H1 (cell line): ENCODE measurements around the gene COL27A1. TPM values are rescaled to one million over a fixed set of nuclear protein-coding genes. Genes with fewer than 3 reads are reported as not detected.

Experiments
- CTCF ChIA-PET: fragments of 300-600 bp; sonication (Branson Sonifier 250); formaldehyde crosslinking; loops from one replicate; lab custom pipeline; 2021; ENCODE audit not compliant: partially characterized antibody; lab: Charles Lee
- POLR2A ChIA-PET: fragments of 300-600 bp; sonication (Branson Sonifier 250); formaldehyde crosslinking; loops from one replicate; lab custom pipeline; 2021; ENCODE audit warnings: inconsistent platforms; ENCODE audit not compliant: partially characterized antibody; lab: Charles Lee
- DNase-seq, 2 experiments: peaks; one replicate each; pipeline versions ENCODE4 v3.0.0 to v3.0.0-alpha.2; 2010 to 2022; ENCODE audit warnings: low spot score in 2 of 2, low read depth in 1 of 2, mixed read lengths in 1 of 2
- FAIRE-seq: peaks from 2 replicates; lab custom pipeline; 2011; peaks lifted over from hg19 to GRCh38; lab: Jason Lieb, UNC
- H2AFZ ChIP-seq: 2 replicates; pipeline ENCODE4 v1.8.1; 2012; ENCODE audit warnings: low read length, inconsistent platforms
- H2AK5ac ChIP-seq: 2 replicates; pipeline ENCODE4 v1.6.1; 2013; ENCODE audit warnings: low read depth, low read length
- H2BK120ac ChIP-seq: replicated peaks from 2 replicates; pipeline ENCODE3; 2013; ENCODE audit warnings: low read depth, low read length, inconsistent platforms
- H2BK12ac ChIP-seq: 2 replicates; pipeline ENCODE4 v1.6.1; 2013; ENCODE audit warnings: low read depth, low read length
- H2BK15ac ChIP-seq: 2 replicates; pipeline ENCODE4 v1.6.1; 2013; ENCODE audit warnings: low read length
- H2BK20ac ChIP-seq: 2 replicates; pipeline ENCODE4 v1.6.1; 2013; ENCODE audit warnings: low read length
- H2BK5ac ChIP-seq: 2 replicates; pipeline ENCODE4 v1.6.1; 2013; ENCODE audit warnings: low read depth, low read length
- H3K14ac ChIP-seq: 2 replicates; pipeline ENCODE4 v1.6.1; 2013; ENCODE audit warnings: inconsistent platforms; ENCODE audit not compliant: insufficient read length
- H3K18ac ChIP-seq: 2 replicates; pipeline ENCODE4 v1.6.1; 2013; ENCODE audit warnings: low read length; ENCODE audit errors: extremely low read depth
- H3K23ac ChIP-seq: 2 replicates; pipeline ENCODE4 v1.6.1; 2013; ENCODE audit warnings: inconsistent platforms; ENCODE audit not compliant: insufficient read length
- H3K23me2 ChIP-seq: 2 replicates; pipeline ENCODE4 v1.6.1; 2013; ENCODE audit warnings: low read depth, low read length
- H3K27ac ChIP-seq: 2 replicates; pipeline ENCODE4 v1.6.1; 2011; ENCODE audit warnings: low read depth, low read length, inconsistent platforms
- H3K27me3 ChIP-seq, 4 experiments: replicated peaks in 1 of 4; 1 replicate in 1 of 4; 2 replicates in 3 of 4; pipeline versions ENCODE4 v1.6.1 to v1.8.1; 2011 to 2013; ENCODE audit warnings: low read length in 3 of 4, mild to moderate bottlenecking in 3 of 4, inconsistent platforms in 2 of 4, mixed read lengths in 2 of 4, moderate library complexity in 1 of 4; ENCODE audit not compliant: control insufficient read depth in 3 of 4, insufficient read depth in 3 of 4; ENCODE audit errors: extremely low read depth in 1 of 4
- H3K36me3 ChIP-seq, 4 experiments: 2 replicates each; pipeline versions ENCODE4 v1.6.1 to v1.8.1; 2011 to 2013; ENCODE audit warnings: mild to moderate bottlenecking in 4 of 4, low read length in 3 of 4, moderate library complexity in 2 of 4, control low read depth in 1 of 4, inconsistent platforms in 1 of 4; ENCODE audit not compliant: insufficient read depth in 4 of 4, control insufficient read depth in 2 of 4
- H3K4ac ChIP-seq: replicated peaks from 2 replicates; pipeline ENCODE3; 2013; ENCODE audit warnings: low read length, low read depth, mixed read lengths, inconsistent platforms; ENCODE audit not compliant: insufficient read length
- H3K4me1 ChIP-seq, 4 experiments: replicated peaks in 1 of 4; 1 replicate in 1 of 4; 2 replicates in 3 of 4; pipeline versions ENCODE4 v1.6.1 to v1.8.1; 2011 to 2013; ENCODE audit warnings: low read length in 3 of 4, inconsistent platforms in 2 of 4, mixed read lengths in 1 of 4; ENCODE audit not compliant: insufficient read depth in 4 of 4, control insufficient read depth in 3 of 4
- H3K4me2 ChIP-seq, 2 experiments: 2 replicates each; pipeline versions ENCODE4 v1.6.1 to v1.8.1; 2011 to 2013; ENCODE audit warnings: low read depth in 2 of 2, low read length in 2 of 2, control low read depth in 1 of 2, inconsistent platforms in 1 of 2, mild to moderate bottlenecking in 1 of 2; ENCODE audit not compliant: insufficient read depth in 1 of 2
- H3K4me3 ChIP-seq, 4 experiments: fragments of 200-600, 300-600 bp in 1 of 4; sonication (generic), shearing (Covaris generic), sonication (Bioruptor Twin) in 1 of 4; 2 replicates each; pipeline versions ENCODE4 v1.5.1 to v1.8.1; 2011 to 2016; ENCODE audit warnings: low read length in 4 of 4, low read depth in 3 of 4, control low read depth in 2 of 4, inconsistent platforms in 2 of 4, mild to moderate bottlenecking in 2 of 4, mixed read lengths in 1 of 4, moderate library complexity in 1 of 4; ENCODE audit not compliant: insufficient read depth in 2 of 4; ENCODE audit errors: extremely low read depth in 1 of 4
- H3K56ac ChIP-seq: replicated peaks from 2 replicates; pipeline ENCODE3; 2013; ENCODE audit warnings: low read depth, mild to moderate bottlenecking, mixed read lengths, low read length, inconsistent platforms; ENCODE audit not compliant: insufficient read length
- H3K79me1 ChIP-seq: 2 replicates; pipeline ENCODE4 v1.6.1; 2013; ENCODE audit warnings: low read depth, low read length, control low read depth
- H3K79me2 ChIP-seq, 2 experiments: 2 replicates each; pipeline versions ENCODE4 v1.6.1 to v1.8.1; 2012 to 2013; ENCODE audit warnings: low read length in 2 of 2, mild to moderate bottlenecking in 2 of 2, inconsistent platforms in 1 of 2; ENCODE audit not compliant: insufficient read depth in 2 of 2, control insufficient read depth in 1 of 2
- H3K9ac ChIP-seq, 4 experiments: replicated peaks in 1 of 4; 1 replicate in 1 of 4; 2 replicates in 3 of 4; pipeline versions ENCODE4 v1.6.1 to v1.8.1; 2011 to 2013; ENCODE audit warnings: low read depth in 3 of 4, low read length in 3 of 4, control low read depth in 2 of 4, mild to moderate bottlenecking in 2 of 4, moderate library complexity in 2 of 4, inconsistent platforms in 1 of 4; ENCODE audit errors: extremely low read depth in 1 of 4
- H3K9me3 ChIP-seq, 2 experiments: 2 replicates each; pipeline versions ENCODE4 v1.6.1 to v1.8.1; 2012 to 2013; ENCODE audit warnings: mild to moderate bottlenecking in 2 of 2, moderate library complexity in 2 of 2, control low read depth in 1 of 2, inconsistent platforms in 1 of 2, low read depth in 1 of 2, low read length in 1 of 2, mixed read lengths in 1 of 2; ENCODE audit not compliant: insufficient read depth in 2 of 2
- H4K20me1 ChIP-seq, 2 experiments: replicated peaks in 1 of 2; 2 replicates each; pipeline versions ENCODE3 to v1.8.1; 2011 to 2013; ENCODE audit warnings: inconsistent platforms in 2 of 2, low read length in 2 of 2, mild to moderate bottlenecking in 1 of 2; ENCODE audit not compliant: insufficient read depth in 2 of 2, control insufficient read depth in 1 of 2
- H4K5ac ChIP-seq: 2 replicates; pipeline ENCODE4 v1.6.1; 2013; ENCODE audit warnings: low read length, low read depth, mixed read lengths, inconsistent platforms; ENCODE audit not compliant: insufficient read length
- H4K8ac ChIP-seq: 2 replicates; pipeline ENCODE4 v1.8.0; 2013; ENCODE audit warnings: mild to moderate bottlenecking, moderate library complexity, low read length, inconsistent platforms; ENCODE audit not compliant: insufficient read depth; ENCODE audit errors: extremely low read depth
- H4K91ac ChIP-seq: replicated peaks from 2 replicates; pipeline ENCODE3; 2013; ENCODE audit warnings: low read length, mixed read lengths, inconsistent platforms; ENCODE audit not compliant: insufficient read length
- BCL11A ChIP-seq, 2 experiments: IDR thresholded peaks; one replicate each; pipeline ENCODE4 v1.6.1; 2011; ENCODE audit warnings: low read depth in 2 of 2, low read length in 2 of 2, mild to moderate bottlenecking in 2 of 2
- CHD2 ChIP-seq: IDR thresholded peaks from 2 replicates; pipeline ENCODE4 v1.6.1; 2012; ENCODE audit warnings: low read length, improper control_type of control experiment
- CREB1 ChIP-seq: IDR thresholded peaks from 2 replicates; pipeline ENCODE4 v1.6.1; 2012; ENCODE audit warnings: inconsistent platforms
- HDAC2 ChIP-seq, 2 experiments: fragments of 300-600 bp in 1 of 2; sonication (generic) in 1 of 2; IDR thresholded peaks; 2 replicates each; pipeline ENCODE4 v1.6.1; 2011 to 2012; ENCODE audit warnings: low read depth in 2 of 2, low read length in 2 of 2, mild to moderate bottlenecking in 2 of 2, moderate library complexity in 2 of 2, borderline replicate concordance in 1 of 2, inconsistent platforms in 1 of 2
- MAFK ChIP-seq: IDR thresholded peaks from 2 replicates; pipeline ENCODE4 v1.6.1; 2012; ENCODE audit warnings: low read depth, mild to moderate bottlenecking, improper control_type of control experiment, low read length
- POU5F1 ChIP-seq: IDR thresholded peaks from 2 replicates; pipeline ENCODE4 v1.6.1; 2011; ENCODE audit warnings: low read depth, mild to moderate bottlenecking, low read length, moderate library complexity
- RAD21 ChIP-seq, 2 experiments: IDR thresholded peaks in 1 of 2; conservative IDR thresholded peaks in 1 of 2; 2 replicates each; pipeline ENCODE4 v1.6.1; 2011; ENCODE audit warnings: low read depth in 2 of 2, low read length in 2 of 2, improper control_type of control experiment in 1 of 2, inconsistent platforms in 1 of 2, mild to moderate bottlenecking in 1 of 2, moderate library complexity in 1 of 2
- RFX5 ChIP-seq: IDR thresholded peaks from 2 replicates; pipeline ENCODE4 v1.6.1; 2011; ENCODE audit warnings: low read depth, low read length, improper control_type of control experiment, borderline replicate concordance
- SAP30 ChIP-seq: fragments of 300-600 bp; sonication (generic); IDR thresholded peaks from 2 replicates; pipeline ENCODE4 v1.7.1; 2012; ENCODE audit warnings: low read length, moderate library complexity, mild to moderate bottlenecking, inconsistent platforms; ENCODE audit not compliant: insufficient read depth, insufficient replicate concordance
- SIRT6 ChIP-seq: IDR thresholded peaks from one replicate; pipeline ENCODE4 v1.7.1; 2012; ENCODE audit warnings: low read length, inconsistent platforms
- SUZ12 ChIP-seq: fragments of 200-600 bp; sonication (generic); IDR thresholded peaks from 2 replicates; pipeline ENCODE4 v1.6.1; 2012; ENCODE audit warnings: mild to moderate bottlenecking, inconsistent platforms, low read length, moderate library complexity, mixed read lengths
- TAF7 ChIP-seq: optimal IDR thresholded peaks from 2 replicates; pipeline ENCODE3; 2011; ENCODE audit warnings: low read depth, mild to moderate bottlenecking, inconsistent platforms, low read length, moderate library complexity, borderline replicate concordance
- TBP ChIP-seq: IDR thresholded peaks from 2 replicates; pipeline ENCODE4 v1.6.1; 2011; ENCODE audit warnings: low read depth, low read length, improper control_type of control experiment
- ZNF274 ChIP-seq: IDR thresholded peaks from 2 replicates; pipeline ENCODE4 v1.7.0; 2012; ENCODE audit warnings: low read length, borderline replicate concordance; ENCODE audit errors: extremely low read depth
- WGBS, 2 experiments: shearing (Covaris generic) in 1 of 2; methylation state at CpG; one replicate each; pipeline versions ENCODE4 v1.1.6 to v1.1.7; 2013 to 2015; ENCODE audit warnings: low lambda C conversion rate in 2 of 2, mixed read lengths in 2 of 2, inconsistent platforms in 1 of 2, low coverage in 1 of 2, missing lambda C conversion rate in 1 of 2; ENCODE audit not compliant: insufficient replicate concordance in 2 of 2, insufficient coverage in 1 of 2, insufficient read length in 1 of 2; ENCODE audit errors: extremely low coverage in 1 of 2, missing lambda C conversion rate in 1 of 2; 5-methylcytosine and 5-hydroxymethylcytosine counted together
- polyA plus RNA-seq, 7 experiments: library from polyadenylated mRNA; depleted of rRNA in 3 of 7; stranded (reverse) in 5 of 7; unstranded in 2 of 7; fragments of >200 nt in 5 of 7; fragments of 200-250 nt in 2 of 7; gene quantifications; 1 replicate in 5 of 7; 2 replicates in 1 of 7; 4 replicates in 1 of 7; pipeline versions ENCODE4 v1.2.1 to v1.2.3, GENCODE V29; 2011 to 2013; ENCODE audit warnings: missing spikeins in 2 of 7, mixed read lengths in 2 of 7
- total RNA-seq: library from RNA; stranded (reverse); fragmentation: NEBNext Ultra II Directional; extraction: Animal tissue kit (Norgen Biotek cat#: 25700); gene quantifications from 2 replicates; pipeline ENCODE4 v1.2.1, GENCODE V29; 2021

COL27A1 gene
- total and polyA plus RNA-seq, 2 of the 8 experiments (the other 6 are each of a cell fraction or from before 2014, with no cell fraction given) = 15.1 to 22.8 TPM

DNA sequence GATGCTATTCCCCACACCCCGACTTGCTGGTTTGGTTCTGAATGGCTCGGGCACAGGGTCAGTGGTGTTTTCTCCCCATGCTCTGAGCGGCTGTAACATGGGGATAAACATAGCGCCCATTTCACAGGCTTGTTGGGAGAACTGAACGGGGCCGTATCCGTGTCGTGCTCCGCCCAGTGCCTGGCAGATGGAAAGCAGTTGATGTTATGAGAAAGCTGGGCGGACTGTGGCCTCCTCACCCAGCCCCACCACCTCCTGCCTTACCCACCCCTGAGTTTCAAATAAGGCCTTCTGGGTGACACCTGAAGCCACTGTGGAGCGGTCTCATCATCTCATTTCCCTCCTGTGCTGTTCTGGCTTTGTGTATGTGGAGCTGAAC, 188.8 kb downstream of the COL27A1 start:
- no peak for FAIRE-seq
- H3K18ac ChIP-seq = no peak overlapping the region

More for the DNA sequence above, 188.8 kb downstream of the COL27A1 start:
- Histone ChIP-seq H3K36me3 (peaks cover 12 to 78% (median 50%) of the 10 kb centered on the region in 4 experiments), H3K4me3 (no peak overlapping the region), H3K79me2 (no peaks in the 10 kb centered on the region), H3K23me2 (no peaks in the 10 kb centered on the region), H3K9ac (no peak overlapping the region), H3K14ac (no peak overlapping the region), H3K56ac (no peak overlapping the region), H2BK15ac (no peak overlapping the region), H2AFZ (no peak overlapping the region), H4K91ac (no peak overlapping the region), H3K4me1 (peaks cover 3 to 5% (median 4%) of the 10 kb centered on the region in 4 experiments; a peak in 5 of 7 replicates), H3K23ac (no peak overlapping the region), H2BK5ac (no peak overlapping the region), H3K4ac (no peak overlapping the region), H3K9me3 (no peaks in the 10 kb centered on the region), H2BK120ac (no peak overlapping the region), H2BK20ac (no peak overlapping the region), H4K20me1 (peaks cover 0 to 2% of the 10 kb centered on the region in 2 experiments), H3K27me3 (no peaks in the 10 kb centered on the region), H3K4me2 (no peak overlapping the region), H4K5ac (no peak overlapping the region), H4K8ac (no peak overlapping the region), H2BK12ac (no peak overlapping the region), H2AK5ac (no peak overlapping the region), H3K79me1 (no peaks in the 10 kb centered on the region), H3K27ac (no peak overlapping the region)
- 95% methylated on average over 10 of the region's 11 CpGs; no CpG with 5 or more reads in 1 of the 2 experiments for WGBS, 2 experiments
- no peak for DNase-seq
- POLR2A ChIA-PET = interaction anchor here (0.9 to 2.5 kb wide), 4 partner anchors 10 to 44 kb away, joined by 3 to 8 read pairs (median 4); no protein-coding TSS in a partner anchor
- TF ChIP-seq POU5F1 (no peak), SIRT6 (no peak), HDAC2 (IDR thresholded peaks at IDR 0.05; ENCODE audit: borderline replicate concordance in 1 of 2, low read depth in 2 of 2, low read length in 2 of 2) (no peak), CREB1 (no peak), SAP30 (no peak), ZNF274 (no peak), TBP (no peak), RFX5 (no peak), MAFK (no peak), TAF7 (no peak), BCL11A (IDR thresholded peaks at IDR 0.05; ENCODE audit: low read depth in 2 of 2, low read length in 2 of 2) (no peak), SUZ12 (no peak), RAD21 (IDR thresholded peaks at IDR 0.05 in 1 of 2, conservative IDR thresholded peaks at IDR 0.05 in 1 of 2; ENCODE audit: low read depth in 2 of 2, low read length in 2 of 2) (no peak), CHD2 (no peak)
- CTCF ChIA-PET = interaction anchor here (1.0 to 1.5 kb wide), 4 partner anchors 9 to 64 kb away, joined by 3 to 5 read pairs (median 4); no protein-coding TSS in a partner anchor
